Type B pancreatic cell (in vitro differentiated cells): ENCODE results near the gene THRB. TPM values are rescaled to one million over a fixed set of nuclear protein-coding genes. Genes with fewer than 3 reads are reported as not detected.

ENCODE experiments used
- DNase-seq: peaks from one replicate; pipeline ENCODE4 v3.0.0; 2021; ENCODE audit warnings: mixed read lengths; ENCODE audit not compliant: unreplicated experiment; ENCODE audit errors: extremely low spot score
- H3K27ac Mint-ChIP-seq: 2 replicates; pipeline ENCODE4 v1.8.0; 2021; ENCODE audit warnings: mild to moderate bottlenecking, mixed read lengths
- H3K27me3 Mint-ChIP-seq: 2 replicates; pipeline ENCODE4 v1.8.0; 2021; ENCODE audit warnings: mixed read lengths
- H3K36me3 Mint-ChIP-seq: 2 replicates; pipeline ENCODE4 v1.8.0; 2021; ENCODE audit warnings: mixed read lengths
- H3K4me1 Mint-ChIP-seq: one replicate; pipeline ENCODE4 v1.8.0; 2021; ENCODE audit warnings: mixed read lengths; ENCODE audit not compliant: unreplicated experiment
- H3K4me3 Mint-ChIP-seq: 2 replicates; pipeline ENCODE4 v1.8.0; 2021; ENCODE audit warnings: mild to moderate bottlenecking, mixed read lengths
- H3K9me3 Mint-ChIP-seq: 2 replicates; pipeline ENCODE4 v1.8.0; 2021; ENCODE audit warnings: mixed read lengths
- CTCF ChIP-seq: fragments of 200-600 bp; sonication (generic); conservative IDR thresholded peaks from 2 replicates; pipeline ENCODE4 v1.5.0; 2021; ENCODE audit warnings: antibody characterized with exemption, mild to moderate bottlenecking
- total RNA-seq: library from RNA; stranded (reverse); gene quantifications from 2 replicates; pipeline ENCODE4 v1.2.1, GENCODE V29; 2021; ENCODE audit warnings: low replicate concordance

The THRB gene
- total RNA-seq, 1 donor from 2014 or later = 15.6 TPM

- no peak for TF ChIP-seq CTCF
- Mint-ChIP-seq H3K27me3 (peaks cover 39% of the 10 kb centered on the region), H3K4me1 (peaks cover 12% of the 10 kb centered on the region), H3K9me3 (no peaks in the 10 kb centered on the region), H3K4me3 (peak overlapping the region; percentile 51), H3K36me3 (peaks cover 5% of the 10 kb centered on the region), H3K27ac (no peak overlapping the region)
- DNase-seq = no peak
Measured at GRCh38 chr3:24490151-24490550, 4.5 kb downstream of the THRB start.

- no peak for TF ChIP-seq CTCF
- H3K4me3 Mint-ChIP-seq = peak overlapping the region; percentile 28
- peaks cover 4% of the 10 kb centered on the region for H3K4me1 Mint-ChIP-seq
- no peak for DNase-seq
- peaks cover 5% of the 10 kb centered on the region for H3K36me3 Mint-ChIP-seq
- no peaks in the 10 kb centered on the region for H3K9me3 Mint-ChIP-seq
- H3K27me3 Mint-ChIP-seq = peaks cover 27% of the 10 kb centered on the region
- peak overlapping the region; percentile 48 for H3K27ac Mint-ChIP-seq
Measured at GRCh38 chr3:24487325-24488262, 7.1 kb downstream of the THRB start.

GRCh38 chr3:24485511-24485910, 9.1 kb downstream of the THRB start:
- no peak for TF ChIP-seq CTCF
- Mint-ChIP-seq H3K27me3 (peaks cover 12% of the 10 kb centered on the region), H3K4me1 (peaks cover 4% of the 10 kb centered on the region), H3K9me3 (no peaks in the 10 kb centered on the region), H3K4me3 (no peak overlapping the region), H3K36me3 (peaks cover 9% of the 10 kb centered on the region), H3K27ac (no peak overlapping the region)
- no peak for DNase-seq

- DNase-seq = no peak
- peaks cover 9% of the 10 kb centered on the region for H3K36me3 Mint-ChIP-seq
- no peak overlapping the region for H3K27ac Mint-ChIP-seq
- no peak for TF ChIP-seq CTCF
- H3K27me3 Mint-ChIP-seq = peaks cover 4% of the 10 kb centered on the region
- H3K4me3 Mint-ChIP-seq = no peak overlapping the region
- H3K4me1 Mint-ChIP-seq = peaks cover 4% of the 10 kb centered on the region
- no peaks in the 10 kb centered on the region for H3K9me3 Mint-ChIP-seq
Measured at GRCh38 chr3:24483873-24484272, 10.8 kb downstream of the THRB start.

GRCh38 chr3:24482096-24482705, 12.4 kb downstream of the THRB start:
- peaks cover 4% of the 10 kb centered on the region for H3K4me1 Mint-ChIP-seq
- no peak for DNase-seq
- no peaks in the 10 kb centered on the region for H3K9me3 Mint-ChIP-seq
- H3K27me3 Mint-ChIP-seq = peaks cover 4% of the 10 kb centered on the region
- H3K27ac Mint-ChIP-seq = no peak overlapping the region
- TF ChIP-seq CTCF = no peak
- peaks cover 9% of the 10 kb centered on the region for H3K36me3 Mint-ChIP-seq
- no peak overlapping the region for H3K4me3 Mint-ChIP-seq
